ENCODE results near the gene OTULIN.

DNA sequence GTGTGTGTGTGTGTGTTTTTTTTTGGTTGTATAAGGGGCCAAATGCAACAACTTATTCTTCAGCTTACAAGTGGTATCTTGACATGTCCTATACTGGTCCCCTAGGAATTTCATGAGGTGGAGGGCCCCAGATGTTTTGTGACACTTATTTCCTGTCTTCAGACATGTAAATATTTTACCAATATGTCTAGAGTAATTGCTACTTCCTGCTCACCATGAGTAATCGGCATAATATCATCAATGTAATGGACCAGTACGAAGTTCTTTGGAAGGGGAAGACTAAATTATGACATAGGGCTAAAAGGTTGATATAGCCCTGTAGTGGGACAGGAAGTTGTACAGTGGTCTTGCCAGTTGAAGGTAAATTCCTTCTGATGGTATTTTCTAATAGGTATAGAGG is 3.7 kb upstream of the OTULIN start:
- TF ChIP-seq EZH2 (IDR thresholded peaks at IDR 0.05; ENCODE audit: low read length, missing control alignments): no peak
- TF ChIP-seq, protein P1, sequence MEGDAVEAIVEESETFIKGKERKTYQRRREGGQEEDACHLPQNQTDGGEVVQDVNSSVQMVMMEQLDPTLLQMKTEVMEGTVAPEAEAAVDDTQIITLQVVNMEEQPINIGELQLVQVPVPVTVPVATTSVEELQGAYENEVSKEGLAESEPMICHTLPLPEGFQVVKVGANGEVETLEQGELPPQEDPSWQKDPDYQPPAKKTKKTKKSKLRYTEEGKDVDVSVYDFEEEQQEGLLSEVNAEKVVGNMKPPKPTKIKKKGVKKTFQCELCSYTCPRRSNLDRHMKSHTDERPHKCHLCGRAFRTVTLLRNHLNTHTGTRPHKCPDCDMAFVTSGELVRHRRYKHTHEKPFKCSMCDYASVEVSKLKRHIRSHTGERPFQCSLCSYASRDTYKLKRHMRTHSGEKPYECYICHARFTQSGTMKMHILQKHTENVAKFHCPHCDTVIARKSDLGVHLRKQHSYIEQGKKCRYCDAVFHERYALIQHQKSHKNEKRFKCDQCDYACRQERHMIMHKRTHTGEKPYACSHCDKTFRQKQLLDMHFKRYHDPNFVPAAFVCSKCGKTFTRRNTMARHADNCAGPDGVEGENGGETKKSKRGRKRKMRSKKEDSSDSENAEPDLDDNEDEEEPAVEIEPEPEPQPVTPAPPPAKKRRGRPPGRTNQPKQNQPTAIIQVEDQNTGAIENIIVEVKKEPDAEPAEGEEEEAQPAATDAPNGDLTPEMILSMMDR (conservative IDR thresholded peaks at IDR 0.05 in 1 of 2, IDR thresholded peaks at IDR 0.05 in 1 of 2; ENCODE audit: low read depth in 1 of 2, low read length in 2 of 2): no peak

All from fibroblast of lung (primary cell).